ENCODE data around the gene RPN1.
A peak's percentile ranks its signal among the peaks of the same experiment; 100 is the strongest.

RPN1 gene

DNA sequence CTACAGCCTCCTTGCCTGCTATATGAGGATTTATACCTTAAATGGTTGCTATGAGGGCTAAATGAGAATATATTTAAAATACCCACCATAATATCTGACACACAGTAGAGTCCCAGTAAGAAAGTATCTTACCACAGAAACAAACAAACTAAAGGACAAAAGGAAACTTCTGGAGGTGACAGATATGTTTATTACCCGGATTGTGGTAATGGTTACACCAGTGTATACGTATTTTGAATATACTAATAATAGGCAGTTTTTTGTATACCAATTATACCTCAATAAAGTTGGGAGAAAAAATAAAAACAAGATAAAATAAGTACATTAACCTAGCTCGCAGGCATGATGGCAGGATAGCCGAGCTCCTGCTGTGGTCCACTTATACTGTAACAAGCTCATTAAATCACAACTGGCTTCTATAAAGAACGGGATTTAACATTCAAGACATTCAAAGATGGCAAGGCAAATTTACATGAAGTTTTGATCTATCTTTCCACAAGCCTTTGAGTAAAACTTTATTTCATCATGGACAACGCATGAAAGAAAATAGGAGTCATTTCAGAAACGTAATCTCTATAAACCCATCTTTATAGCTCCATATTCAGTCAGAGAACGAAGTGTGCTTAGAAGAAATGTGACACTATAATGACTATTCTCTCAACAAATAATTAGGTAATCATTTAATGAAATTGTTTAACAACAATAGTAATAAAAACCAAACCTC is 1.5 kb downstream of the RPN1 start:
- Histone ChIP-seq H3K9me3 (ENCODE audit: control insufficient read depth, insufficient read depth, low read length) (no peaks in the 10 kb centered on the region), H3K36me3 (ENCODE audit: control insufficient read depth, insufficient read depth, low read length) (peaks cover 5% of the 10 kb centered on the region; the same call in 1 of the 2 replicates), H3K4me3 (ENCODE audit: low read length) (peak overlapping the region; percentile 87; the same call in 1 of the 2 replicates), H3K27ac (ENCODE audit: low read length) (no peak overlapping the region), H3K4me1 (ENCODE audit: control insufficient read depth, insufficient read depth, low read length) (no peaks in the 10 kb centered on the region), H3K27me3 (ENCODE audit: control insufficient read depth, insufficient read depth, low read length) (no peaks in the 10 kb centered on the region)
- no peak for DNase-seq (ENCODE audit: low read depth, low spot score)
- no CpG with 5 or more reads among the region's 8 CpGs for WGBS (ENCODE audit: insufficient coverage, insufficient read length)

GRCh38 chr3:128648402-128648801 is 2.2 kb downstream of the RPN1 start:
- no CpG with 5 or more reads among the region's 4 CpGs for WGBS (ENCODE audit: insufficient coverage, insufficient read length)
- no peak for DNase-seq (ENCODE audit: low read depth, low spot score)
- H3K4me3 ChIP-seq (ENCODE audit: low read length), result no peak overlapping the region

DNA sequence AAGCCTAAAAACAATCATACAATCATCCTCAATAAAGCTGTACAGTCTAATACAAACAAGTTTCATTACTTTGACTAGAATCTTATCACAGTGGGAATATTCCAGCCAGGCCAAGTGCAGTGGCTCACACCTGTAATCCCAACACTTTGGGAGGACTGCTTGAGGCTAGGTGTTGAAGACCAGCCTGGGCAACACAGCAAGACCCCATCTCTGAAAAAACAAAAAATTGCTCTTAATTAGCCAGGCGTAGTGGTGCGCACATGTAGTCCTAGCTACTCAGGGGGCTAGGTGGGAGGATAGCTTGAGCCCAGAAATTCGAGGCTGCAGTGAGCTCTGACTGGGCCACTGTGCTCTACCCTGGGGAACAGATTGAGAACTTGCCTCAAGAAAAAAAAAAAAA is 3.3 kb downstream of the RPN1 start:
- Histone ChIP-seq H3K27ac (ENCODE audit: low read length) (no peak overlapping the region), H3K9me3 (ENCODE audit: control insufficient read depth, insufficient read depth, low read length) (no peaks in the 10 kb centered on the region), H3K4me1 (ENCODE audit: control insufficient read depth, insufficient read depth, low read length) (no peaks in the 10 kb centered on the region), H3K27me3 (ENCODE audit: control insufficient read depth, insufficient read depth, low read length) (no peaks in the 10 kb centered on the region), H3K4me3 (ENCODE audit: low read length) (no peak overlapping the region), H3K36me3 (ENCODE audit: control insufficient read depth, insufficient read depth, low read length) (peaks cover 7% of the 10 kb centered on the region; the same call in 1 of the 2 replicates)
- DNase-seq (ENCODE audit: low read depth, low spot score), result no peak
- no CpG with 5 or more reads among the region's 3 CpGs for WGBS (ENCODE audit: insufficient coverage, insufficient read length)

More at GRCh38 chr3:128648402-128648801, 2.2 kb downstream of the RPN1 start:
- H3K36me3 ChIP-seq (ENCODE audit: control insufficient read depth, insufficient read depth, low read length), result peaks cover 7% of the 10 kb centered on the region; the same call in 1 of the 2 replicates
- no peaks in the 10 kb centered on the region for H3K9me3 ChIP-seq (ENCODE audit: control insufficient read depth, insufficient read depth, low read length)
- H3K27me3 ChIP-seq (ENCODE audit: control insufficient read depth, insufficient read depth, low read length), result no peaks in the 10 kb centered on the region
- no peaks in the 10 kb centered on the region for H3K4me1 ChIP-seq (ENCODE audit: control insufficient read depth, insufficient read depth, low read length)
- H3K27ac ChIP-seq (ENCODE audit: low read length), result no peak overlapping the region

- no peak for DNase-seq (ENCODE audit: low read depth, low spot score)
- H3K4me3 ChIP-seq (ENCODE audit: low read length), result no peak overlapping the region
- no peaks in the 10 kb centered on the region; the same call in 1 of the 2 replicates for H3K4me1 ChIP-seq (ENCODE audit: control insufficient read depth, insufficient read depth, low read length)
- no peaks in the 10 kb centered on the region for H3K27me3 ChIP-seq (ENCODE audit: control insufficient read depth, insufficient read depth, low read length)
- no CpG with 5 or more reads among the region's 5 CpGs for WGBS (ENCODE audit: insufficient coverage, insufficient read length)
- no peaks in the 10 kb centered on the region for H3K9me3 ChIP-seq (ENCODE audit: control insufficient read depth, insufficient read depth, low read length)
- H3K36me3 ChIP-seq (ENCODE audit: control insufficient read depth, insufficient read depth, low read length), result peaks cover 7% of the 10 kb centered on the region
- H3K27ac ChIP-seq (ENCODE audit: low read length), result no peak overlapping the region
These were observed 16.5 kb downstream of the RPN1 start for GRCh38 chr3:128634075-128634611.

DNA sequence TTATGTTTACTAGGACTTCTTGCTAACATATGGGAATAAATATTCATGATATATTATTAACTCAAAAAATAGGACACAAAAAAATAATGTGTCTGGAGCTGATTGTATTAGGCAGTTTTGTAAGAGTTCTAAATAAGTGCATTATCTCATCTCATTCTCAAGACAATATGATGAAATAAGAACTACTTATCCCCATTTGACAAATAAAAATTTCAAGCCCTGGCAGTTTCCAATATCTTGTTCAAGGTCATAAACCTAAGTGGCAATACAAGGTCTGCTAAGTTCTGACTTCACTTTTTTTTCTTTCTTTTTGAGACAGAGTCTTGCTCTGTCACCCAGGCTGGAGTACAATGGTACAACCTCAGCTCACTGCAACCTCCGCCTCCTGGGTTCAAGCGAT is 18.3 kb downstream of the RPN1 start:
- no peak overlapping the region for H3K27ac ChIP-seq (ENCODE audit: low read length)
- WGBS (ENCODE audit: insufficient coverage, insufficient read length), result no CpG with 5 or more reads among the region's 2 CpGs
- no peaks in the 10 kb centered on the region for H3K27me3 ChIP-seq (ENCODE audit: control insufficient read depth, insufficient read depth, low read length)
- DNase-seq (ENCODE audit: low read depth, low spot score), result no peak
- no peaks in the 10 kb centered on the region for H3K9me3 ChIP-seq (ENCODE audit: control insufficient read depth, insufficient read depth, low read length)
- H3K36me3 ChIP-seq (ENCODE audit: control insufficient read depth, insufficient read depth, low read length), result peaks cover 1% of the 10 kb centered on the region
- H3K4me3 ChIP-seq (ENCODE audit: low read length), result no peak overlapping the region
- H3K4me1 ChIP-seq (ENCODE audit: control insufficient read depth, insufficient read depth, low read length), result no peaks in the 10 kb centered on the region; the same call in 1 of the 2 replicates

DNA sequence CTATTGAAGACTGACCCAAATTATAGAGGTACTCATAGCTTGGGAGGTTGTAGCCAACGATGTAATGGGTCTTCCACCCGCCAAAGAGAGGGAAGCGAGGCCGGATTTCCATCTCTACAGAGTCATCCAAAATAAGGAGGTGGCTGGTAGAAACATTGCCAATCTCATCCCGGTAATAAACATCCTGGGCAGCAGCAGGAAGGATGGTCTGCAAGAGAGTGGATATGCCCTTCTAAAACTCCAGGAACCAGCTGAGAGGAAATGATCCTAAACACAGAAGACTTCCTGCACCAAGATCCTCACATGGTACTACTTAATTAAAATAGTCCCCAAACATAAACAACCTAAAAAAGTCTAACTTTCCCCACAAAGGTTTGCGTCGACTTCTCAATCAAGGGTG is 20.7 kb downstream of the RPN1 start:
- no peak overlapping the region for H3K27ac ChIP-seq (ENCODE audit: low read length)
- H3K4me3 ChIP-seq (ENCODE audit: low read length), result no peak overlapping the region
- no peaks in the 10 kb centered on the region; the same call in 1 of the 2 replicates for H3K4me1 ChIP-seq (ENCODE audit: control insufficient read depth, insufficient read depth, low read length)
- no peak for DNase-seq (ENCODE audit: low read depth, low spot score)
- H3K27me3 ChIP-seq (ENCODE audit: control insufficient read depth, insufficient read depth, low read length), result no peaks in the 10 kb centered on the region
- WGBS (ENCODE audit: insufficient coverage, insufficient read length), result no CpG with 5 or more reads among the region's 7 CpGs
- peaks cover 18% of the 10 kb centered on the region; the same call in 1 of the 2 replicates for H3K36me3 ChIP-seq (ENCODE audit: control insufficient read depth, insufficient read depth, low read length)
- H3K9me3 ChIP-seq (ENCODE audit: control insufficient read depth, insufficient read depth, low read length), result no peaks in the 10 kb centered on the region

DNA sequence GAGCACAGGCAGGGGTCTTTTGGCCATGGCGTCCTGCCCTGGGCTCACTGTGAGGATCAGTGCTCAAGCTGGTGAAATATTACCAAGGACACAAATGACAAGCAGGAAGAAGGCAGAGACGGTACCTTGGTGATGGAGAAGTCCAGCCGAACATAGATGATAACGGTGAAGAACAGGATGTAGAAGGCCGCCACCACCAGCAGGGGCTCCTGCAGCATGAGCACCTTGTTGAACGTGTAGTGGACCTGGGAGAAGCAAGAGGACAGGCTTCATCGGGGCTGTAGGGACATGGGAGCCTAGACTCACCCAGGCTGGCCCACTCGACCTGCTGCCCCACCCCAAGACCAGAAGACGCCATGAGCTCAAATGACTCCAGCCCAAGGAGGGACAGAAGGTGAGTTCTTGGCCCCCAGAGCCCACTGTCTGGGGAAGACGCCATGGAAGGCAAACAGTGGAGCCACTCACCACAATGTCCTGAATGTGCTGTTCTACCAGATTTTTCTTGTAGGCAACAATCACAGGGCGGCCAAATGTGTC is 25.1 kb downstream of the RPN1 start:
- no CpG with 5 or more reads among the region's 11 CpGs for WGBS (ENCODE audit: insufficient coverage, insufficient read length)
- no peak for DNase-seq (ENCODE audit: low read depth, low spot score)
- H3K36me3 ChIP-seq (ENCODE audit: control insufficient read depth, insufficient read depth, low read length), result peaks cover 36% of the 10 kb centered on the region
- no peaks in the 10 kb centered on the region for H3K27me3 ChIP-seq (ENCODE audit: control insufficient read depth, insufficient read depth, low read length)
- H3K27ac ChIP-seq (ENCODE audit: low read length), result no peak overlapping the region
- H3K4me3 ChIP-seq (ENCODE audit: low read length), result no peak overlapping the region
- H3K4me1 ChIP-seq (ENCODE audit: control insufficient read depth, insufficient read depth, low read length), result no peaks in the 10 kb centered on the region
- H3K9me3 ChIP-seq (ENCODE audit: control insufficient read depth, insufficient read depth, low read length), result no peaks in the 10 kb centered on the region

DNA sequence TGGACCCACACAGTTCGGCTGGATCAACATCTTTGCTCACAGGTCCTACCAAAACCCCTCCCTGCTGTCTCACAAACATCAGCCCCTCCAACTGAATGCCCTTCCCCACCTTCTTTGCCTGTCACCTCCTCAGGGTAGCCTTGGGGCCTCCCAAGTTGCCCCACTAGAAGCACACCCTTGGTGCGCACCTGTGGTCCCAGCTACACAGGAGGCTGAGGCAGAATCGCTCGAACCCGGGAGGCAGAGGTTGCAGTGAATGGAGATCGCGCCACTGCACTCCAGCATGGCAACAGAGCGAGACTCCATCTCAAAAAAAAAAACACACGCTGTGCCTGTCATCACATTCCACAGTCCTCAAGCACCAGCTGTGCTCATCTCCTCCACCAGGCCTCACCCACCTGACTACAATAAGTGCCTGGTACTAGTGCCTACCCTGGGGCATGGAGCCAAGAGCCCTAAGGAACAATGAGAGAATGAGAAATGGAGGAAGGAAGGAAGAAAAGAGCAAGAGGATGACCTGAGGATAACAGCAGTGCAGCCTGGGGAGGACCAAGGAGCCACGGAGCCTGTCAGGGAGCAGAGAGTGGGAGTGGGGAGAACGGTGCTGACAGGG is 26.0 kb downstream of the RPN1 start:
- Histone ChIP-seq H3K36me3 (ENCODE audit: control insufficient read depth, insufficient read depth, low read length) (peaks cover 40% of the 10 kb centered on the region), H3K4me1 (ENCODE audit: control insufficient read depth, insufficient read depth, low read length) (no peaks in the 10 kb centered on the region), H3K27me3 (ENCODE audit: control insufficient read depth, insufficient read depth, low read length) (no peaks in the 10 kb centered on the region), H3K27ac (ENCODE audit: low read length) (no peak overlapping the region), H3K9me3 (ENCODE audit: control insufficient read depth, insufficient read depth, low read length) (no peaks in the 10 kb centered on the region), H3K4me3 (ENCODE audit: low read length) (no peak overlapping the region)
- DNase-seq (ENCODE audit: low read depth, low spot score), result no peak
- WGBS (ENCODE audit: insufficient coverage, insufficient read length), result no CpG with 5 or more reads among the region's 11 CpGs

- H3K9me3 ChIP-seq (ENCODE audit: control insufficient read depth, insufficient read depth, low read length), result no peaks in the 10 kb centered on the region
- DNase-seq (ENCODE audit: low read depth, low spot score), result no peak
- no peak overlapping the region for H3K4me3 ChIP-seq (ENCODE audit: low read length)
- no peaks in the 10 kb centered on the region for H3K27me3 ChIP-seq (ENCODE audit: control insufficient read depth, insufficient read depth, low read length)
- H3K4me1 ChIP-seq (ENCODE audit: control insufficient read depth, insufficient read depth, low read length), result no peaks in the 10 kb centered on the region
- no peak overlapping the region for H3K27ac ChIP-seq (ENCODE audit: low read length)
- WGBS (ENCODE audit: insufficient coverage, insufficient read length), result no CpG with 5 or more reads among the region's 7 CpGs
- peaks cover 40% of the 10 kb centered on the region for H3K36me3 ChIP-seq (ENCODE audit: control insufficient read depth, insufficient read depth, low read length)
These were observed 26.8 kb downstream of the RPN1 start for GRCh38 chr3:128623762-128624176.

GRCh38 chr3:128621931-128622330 is 28.7 kb downstream of the RPN1 start:
- DNase-seq (ENCODE audit: low read depth, low spot score), result no peak
- no peak overlapping the region for H3K4me3 ChIP-seq (ENCODE audit: low read length)
- peaks cover 40% of the 10 kb centered on the region for H3K36me3 ChIP-seq (ENCODE audit: control insufficient read depth, insufficient read depth, low read length)
- H3K27ac ChIP-seq (ENCODE audit: low read length), result no peak overlapping the region
- no peaks in the 10 kb centered on the region for H3K9me3 ChIP-seq (ENCODE audit: control insufficient read depth, insufficient read depth, low read length)
- no peaks in the 10 kb centered on the region for H3K27me3 ChIP-seq (ENCODE audit: control insufficient read depth, insufficient read depth, low read length)
- no peaks in the 10 kb centered on the region for H3K4me1 ChIP-seq (ENCODE audit: control insufficient read depth, insufficient read depth, low read length)
- WGBS (ENCODE audit: insufficient coverage, insufficient read length), result no CpG with 5 or more reads among the region's 9 CpGs

Data from iPS DF 6.9 (cell line).